DMS53 treated with DMSO at 0.1 percent for 48 hours (cell line): ENCODE data around the gene CLPTM1L.
"Not testable (repeated sequence)": the region's sequence is repeated elsewhere in the genome, so short reads cannot be mapped to it uniquely, and the experiment has no call there.

Experiments
- DNase-seq: peaks from one replicate; lab custom pipeline; 2025; ENCODE audit not compliant: unreplicated experiment; lab: John Stamatoyannopoulos, UW

Gene CLPTM1L

DNA sequence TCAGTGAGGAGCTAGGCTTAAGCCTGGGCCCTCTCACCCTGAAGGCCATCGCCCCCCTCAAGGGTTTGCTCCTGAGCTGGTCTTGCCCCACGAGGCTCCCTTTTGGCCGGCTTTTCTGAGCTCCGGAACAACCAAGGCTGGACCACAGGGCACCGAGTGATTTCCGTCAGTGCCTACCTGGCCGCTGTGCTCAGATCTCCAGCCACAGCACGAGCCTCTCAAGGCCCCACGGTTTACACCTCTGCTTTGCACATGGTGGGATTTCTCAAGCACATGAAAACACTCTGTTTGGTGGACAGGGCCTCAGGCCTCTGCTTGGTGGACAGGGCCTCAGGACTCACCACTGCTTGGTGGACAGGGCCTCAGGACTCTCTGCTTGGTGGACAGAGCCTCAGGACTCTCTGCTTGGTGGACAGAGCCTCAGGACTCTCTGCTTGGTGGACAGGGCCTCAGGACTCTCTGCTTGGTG, 15.8 kb downstream of the CLPTM1L start:
- no peak for DNase-seq

DNA sequence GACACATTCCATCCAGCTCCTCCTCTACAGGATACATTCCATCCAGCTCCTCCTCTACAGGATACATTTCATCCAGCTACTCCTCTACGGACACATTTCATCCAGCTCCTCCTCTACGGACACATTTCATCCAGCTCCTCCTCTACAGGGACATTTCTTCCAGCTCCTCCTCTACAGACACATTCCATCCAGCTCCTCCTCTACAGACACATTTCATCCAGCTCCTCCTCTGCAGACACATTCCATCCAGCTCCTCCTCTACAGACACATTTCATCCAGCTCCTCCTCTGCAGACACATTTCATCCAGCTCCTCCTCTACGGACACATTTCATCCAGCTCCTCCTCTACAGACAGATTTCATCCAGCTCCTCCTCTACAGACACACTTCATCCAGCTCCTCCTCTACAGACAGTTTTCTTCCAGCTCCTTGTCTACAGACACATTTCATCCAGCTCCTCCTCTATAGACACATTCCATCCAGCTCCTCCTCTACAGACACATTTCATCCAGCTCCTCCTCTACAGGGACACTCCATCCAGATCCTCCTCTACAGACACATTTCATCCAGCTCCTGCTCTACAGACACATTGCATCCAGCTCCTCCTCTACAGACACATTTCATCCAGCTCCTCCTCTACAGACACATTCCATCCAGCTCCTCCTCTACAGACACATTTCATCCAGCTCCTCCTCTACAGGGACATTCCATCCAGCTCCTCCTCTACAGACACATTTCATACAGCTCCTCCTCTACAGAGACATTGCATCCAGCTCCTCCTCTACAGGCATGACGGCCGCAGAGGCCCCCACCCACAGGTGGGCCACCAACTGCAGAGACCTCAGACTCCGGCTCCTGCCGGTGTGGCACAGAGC, 16.4 kb downstream of the CLPTM1L start:
- not testable (repeated sequence) for DNase-seq

DNA sequence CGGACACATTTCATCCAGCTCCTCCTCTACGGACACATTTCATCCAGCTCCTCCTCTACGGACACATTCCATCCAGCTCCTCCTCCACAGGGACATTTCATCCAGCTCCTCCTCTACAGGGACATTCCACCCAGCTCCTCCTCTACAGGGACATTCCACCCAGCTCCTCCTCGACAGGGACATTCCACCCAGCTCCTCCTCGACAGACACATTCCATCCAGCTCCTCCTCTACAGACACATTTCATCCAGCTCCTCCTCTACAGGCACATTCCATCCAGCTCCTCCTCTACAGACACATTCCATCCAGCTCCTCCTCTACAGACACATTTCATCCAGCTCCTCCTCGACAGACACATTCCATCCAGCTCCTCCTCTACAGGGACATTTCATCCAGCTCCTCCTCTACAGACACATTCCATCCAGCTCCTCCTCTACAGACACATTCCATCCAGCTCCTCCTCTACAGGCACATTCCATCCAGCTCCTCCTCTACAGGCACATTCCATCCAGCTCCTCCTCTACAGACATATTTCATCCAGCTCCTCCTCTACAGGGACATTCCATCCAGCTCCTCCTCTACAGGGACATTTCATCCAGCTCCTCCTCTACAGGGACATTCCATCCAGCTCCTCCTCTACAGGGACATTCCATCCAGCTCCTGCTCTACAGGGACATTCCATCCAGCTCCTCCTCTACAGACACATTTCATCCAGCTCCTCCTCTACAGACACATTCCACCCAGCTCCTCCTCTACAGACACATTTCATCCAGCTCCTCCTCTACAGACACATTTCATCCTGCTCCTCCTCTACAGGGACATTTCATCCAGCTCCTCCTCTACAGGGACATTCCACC, 17.8 kb downstream of the CLPTM1L start:
- not testable (repeated sequence) for DNase-seq

DNA sequence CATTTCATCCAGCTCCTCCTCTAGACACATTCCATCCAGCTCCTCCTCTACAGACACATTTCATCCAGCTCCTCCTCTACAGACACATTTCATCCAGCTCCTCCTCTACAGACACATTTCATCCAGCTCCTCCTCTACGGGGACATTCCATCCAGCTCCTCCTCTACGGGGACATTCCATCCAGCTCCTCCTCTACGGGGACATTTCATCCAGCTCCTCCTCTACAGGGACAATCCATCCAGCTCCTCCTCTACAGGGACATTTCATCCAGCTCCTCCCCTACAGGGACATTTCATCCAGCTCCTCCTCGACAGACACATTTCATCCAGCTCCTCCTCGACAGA, 18.4 kb downstream of the CLPTM1L start:
- not testable (repeated sequence) for DNase-seq

DNA sequence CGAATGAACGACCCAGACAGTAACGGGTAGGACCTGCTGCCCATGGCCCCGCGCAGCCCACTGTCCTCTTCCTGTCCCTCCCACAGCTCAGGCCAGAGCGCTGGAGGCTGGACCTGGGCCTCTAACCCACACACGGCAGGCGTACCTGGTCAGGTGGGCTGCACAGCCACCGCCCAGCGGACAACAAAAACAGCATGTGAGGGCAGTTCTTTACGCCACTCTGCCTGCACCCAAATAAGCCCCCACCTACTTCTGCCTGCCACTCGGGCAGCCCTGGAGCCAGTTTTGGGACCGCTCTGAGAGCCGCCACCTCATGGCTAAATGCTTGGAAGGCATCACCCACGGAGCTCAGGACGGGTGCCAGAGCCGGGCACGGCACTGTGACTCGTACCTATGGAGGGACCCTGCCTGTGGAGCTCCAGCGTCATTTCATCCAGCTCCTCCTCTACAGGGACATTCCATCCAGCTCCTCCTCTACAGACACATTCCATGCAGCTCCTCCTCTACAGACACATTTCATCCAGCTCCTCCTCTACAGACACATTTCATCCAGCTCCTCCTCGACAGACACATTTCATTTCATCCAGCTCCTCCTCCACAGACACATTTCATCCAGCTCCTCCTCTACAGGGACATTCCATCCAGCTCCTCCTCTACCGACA, 18.9 kb downstream of the CLPTM1L start:
- DNase-seq, result no peak

DNA sequence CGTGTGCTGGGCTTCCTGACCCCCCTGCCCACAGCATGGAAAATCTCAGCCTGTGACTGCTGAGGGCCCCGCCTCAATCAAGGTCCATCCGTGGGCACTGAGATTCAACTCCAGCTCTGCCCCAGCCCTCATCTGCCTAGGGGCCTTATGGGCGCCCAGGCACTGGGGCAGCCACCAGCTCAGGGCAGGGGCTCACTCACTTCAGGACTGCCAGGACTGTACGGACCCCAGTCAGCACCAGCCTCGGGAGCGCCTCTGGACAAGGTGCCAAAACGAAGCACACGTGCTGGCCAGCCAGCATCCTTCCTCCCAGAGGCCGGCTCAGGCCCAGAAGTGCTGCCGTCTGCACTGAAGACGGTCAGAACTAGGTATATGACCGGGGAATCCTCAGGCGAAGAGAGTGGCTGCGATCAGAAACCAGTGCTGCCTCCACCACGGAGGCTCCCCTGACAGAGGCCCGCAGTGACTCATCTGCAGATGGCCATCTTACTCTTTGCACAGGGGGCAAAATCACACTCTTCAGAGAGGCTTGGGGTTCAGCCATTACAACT, 19.6 kb downstream of the CLPTM1L start:
- no peak for DNase-seq

DNA sequence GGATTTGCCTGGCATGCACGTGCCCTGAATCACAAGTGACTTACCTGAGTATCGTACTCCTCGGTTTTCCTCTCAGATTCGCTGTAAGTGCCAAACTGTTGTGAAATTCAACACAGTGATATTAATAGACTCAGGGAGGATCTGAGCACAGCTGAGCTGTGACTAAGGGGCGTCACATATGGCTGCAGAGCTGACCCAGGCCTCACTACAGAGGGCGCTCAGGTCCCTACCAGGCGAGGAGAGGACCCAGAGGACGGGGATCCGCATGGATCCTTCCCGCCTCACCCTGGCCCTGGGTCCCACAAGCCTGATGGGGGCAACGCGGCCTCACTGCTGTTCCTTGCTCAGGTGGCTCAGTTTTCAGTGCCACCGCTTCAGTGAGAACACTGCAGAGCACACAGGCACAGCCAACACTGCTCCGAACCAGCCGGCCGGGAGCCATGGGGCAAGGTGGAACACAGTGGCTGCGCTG, 20.1 kb downstream of the CLPTM1L start:
- no peak for DNase-seq

DNA sequence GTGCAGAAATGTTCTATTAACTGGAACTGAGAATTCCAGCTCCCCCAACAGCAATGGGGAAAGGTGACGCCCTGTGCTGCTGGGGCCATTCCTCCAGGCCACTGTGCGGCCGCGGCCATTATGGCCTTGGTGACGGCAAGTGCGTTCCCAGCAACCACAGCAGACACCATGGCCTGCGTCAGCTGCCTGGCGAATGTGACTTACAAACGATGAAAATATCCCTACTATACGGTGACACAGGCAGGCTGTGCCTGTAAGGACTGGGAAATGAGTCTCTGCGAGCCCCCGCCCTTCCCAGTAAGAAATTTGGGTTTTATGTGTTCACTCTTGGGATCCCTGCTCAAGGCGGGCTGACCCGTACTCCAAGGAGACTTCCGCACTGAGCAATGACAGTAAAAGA, 20.6 kb downstream of the CLPTM1L start:
- DNase-seq, result no peak

DNA sequence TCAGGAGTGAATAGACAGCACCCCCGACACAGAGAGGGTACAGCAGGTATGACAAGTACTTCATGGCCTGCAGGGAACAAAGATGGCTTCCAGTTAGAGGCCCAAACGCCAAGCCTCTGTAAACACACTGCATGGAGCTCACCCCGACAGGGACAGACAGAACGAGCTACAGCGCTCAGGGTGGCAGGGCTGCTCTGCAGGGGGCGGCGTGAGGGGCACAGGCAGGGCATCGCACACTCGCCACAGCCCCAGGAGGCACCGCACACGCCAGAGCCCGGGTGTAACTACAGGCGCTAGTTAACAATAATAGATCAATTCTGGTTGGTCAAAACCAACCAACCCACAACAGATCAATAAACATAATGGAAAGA, 21.1 kb downstream of the CLPTM1L start:
- DNase-seq, result no peak

DNA sequence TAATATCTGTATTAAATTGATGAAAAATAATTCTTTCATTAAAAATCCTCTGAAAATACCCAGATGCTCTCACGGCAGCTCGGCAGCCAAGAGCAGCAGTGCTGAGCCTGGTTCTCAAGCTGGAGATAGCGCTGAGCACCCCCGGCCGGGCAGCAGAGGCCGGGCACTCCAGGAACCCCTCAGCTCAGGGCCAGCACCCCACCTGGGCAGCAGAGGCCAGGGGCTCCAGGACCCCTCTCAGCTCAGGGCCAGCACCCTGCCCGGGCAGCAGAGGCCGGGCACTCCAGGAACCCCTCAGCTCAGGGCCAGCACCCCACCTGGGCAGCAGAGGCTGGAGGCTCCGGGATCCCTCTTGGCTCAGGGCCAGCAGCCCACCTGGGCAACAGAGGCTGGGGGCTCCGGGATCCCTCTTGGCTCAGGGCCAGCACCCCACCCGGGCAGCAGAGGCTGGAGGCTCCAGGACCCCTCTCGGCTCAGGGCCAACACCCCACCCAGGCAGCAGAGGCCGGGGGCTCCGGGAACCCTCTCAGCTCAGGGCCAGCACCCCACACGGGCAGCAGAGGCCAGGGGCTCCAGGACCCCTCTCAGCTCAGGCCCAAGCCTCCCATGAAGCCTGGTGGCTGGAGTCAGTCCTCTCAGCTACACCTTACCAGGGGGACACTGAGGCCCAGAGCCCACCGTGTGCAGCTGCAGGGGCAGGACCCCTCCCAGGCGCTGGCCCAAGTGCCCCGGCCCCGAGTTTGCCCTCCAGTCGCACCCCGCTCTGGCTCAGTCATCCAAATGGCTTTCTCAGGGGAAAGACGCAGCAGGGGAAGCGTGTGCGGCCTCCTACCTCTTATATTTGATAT, 21.7 kb downstream of the CLPTM1L start:
- no peak for DNase-seq

DNA sequence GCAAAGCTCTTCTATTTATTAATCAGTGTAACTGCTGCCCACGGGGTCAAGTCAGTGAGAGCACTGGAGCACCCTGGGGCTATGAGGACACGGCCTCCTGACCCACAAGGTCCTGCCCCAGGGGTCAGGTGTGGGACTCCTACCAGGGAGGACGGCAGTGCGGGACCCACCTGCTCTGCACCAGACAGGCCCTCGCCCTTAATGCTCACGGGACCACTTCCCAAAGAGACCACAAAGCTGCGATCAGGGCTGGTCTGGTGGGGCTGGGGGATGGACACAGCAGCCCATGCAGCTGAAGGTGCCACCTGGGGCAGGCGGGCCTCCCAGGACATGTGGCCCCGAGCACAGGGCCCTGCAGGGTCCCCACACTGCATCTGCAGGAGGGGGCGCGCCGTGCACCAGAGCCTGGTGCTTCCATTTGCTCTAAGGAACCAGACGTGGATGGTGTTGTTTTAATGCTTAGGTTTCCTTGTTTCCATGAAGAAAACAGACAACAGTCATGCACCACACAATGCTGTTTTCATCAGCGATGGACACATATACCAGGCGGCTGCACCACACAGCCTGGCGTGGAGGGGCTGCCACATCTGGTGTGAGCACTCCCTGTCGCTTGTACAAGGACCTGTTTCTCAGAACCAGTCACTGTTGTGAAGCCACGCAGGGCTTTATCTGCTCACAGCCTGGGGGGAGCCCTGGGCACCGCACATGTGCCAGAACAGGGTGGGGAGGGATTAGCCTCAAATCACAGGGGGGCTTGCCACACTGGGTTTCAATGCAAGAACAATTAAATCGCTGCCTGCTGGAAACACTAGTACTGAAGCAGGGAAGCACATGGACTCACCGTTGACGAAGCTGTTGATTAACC, 22.6 kb downstream of the CLPTM1L start:
- DNase-seq, result no peak

DNA sequence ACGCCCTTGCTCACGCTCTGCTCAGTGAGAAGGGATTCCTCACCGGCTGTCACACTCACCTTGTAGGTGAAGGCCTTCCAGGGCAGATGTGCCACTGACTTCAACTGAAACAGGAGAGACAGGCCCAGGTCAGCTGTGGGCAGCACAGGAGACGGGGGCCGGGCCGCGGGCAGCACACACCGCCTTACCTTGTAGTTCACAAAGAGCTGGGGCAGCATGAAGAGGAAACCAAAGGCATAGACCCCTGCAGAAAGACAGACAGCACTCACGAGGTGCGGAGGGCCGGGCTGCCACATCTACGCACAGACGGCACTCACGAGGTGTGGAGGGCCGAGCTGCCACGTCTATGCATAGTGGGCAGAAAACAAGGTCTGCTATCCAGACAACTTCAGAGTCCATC, 23.3 kb downstream of the CLPTM1L start:
- DNase-seq, result no peak

DNA sequence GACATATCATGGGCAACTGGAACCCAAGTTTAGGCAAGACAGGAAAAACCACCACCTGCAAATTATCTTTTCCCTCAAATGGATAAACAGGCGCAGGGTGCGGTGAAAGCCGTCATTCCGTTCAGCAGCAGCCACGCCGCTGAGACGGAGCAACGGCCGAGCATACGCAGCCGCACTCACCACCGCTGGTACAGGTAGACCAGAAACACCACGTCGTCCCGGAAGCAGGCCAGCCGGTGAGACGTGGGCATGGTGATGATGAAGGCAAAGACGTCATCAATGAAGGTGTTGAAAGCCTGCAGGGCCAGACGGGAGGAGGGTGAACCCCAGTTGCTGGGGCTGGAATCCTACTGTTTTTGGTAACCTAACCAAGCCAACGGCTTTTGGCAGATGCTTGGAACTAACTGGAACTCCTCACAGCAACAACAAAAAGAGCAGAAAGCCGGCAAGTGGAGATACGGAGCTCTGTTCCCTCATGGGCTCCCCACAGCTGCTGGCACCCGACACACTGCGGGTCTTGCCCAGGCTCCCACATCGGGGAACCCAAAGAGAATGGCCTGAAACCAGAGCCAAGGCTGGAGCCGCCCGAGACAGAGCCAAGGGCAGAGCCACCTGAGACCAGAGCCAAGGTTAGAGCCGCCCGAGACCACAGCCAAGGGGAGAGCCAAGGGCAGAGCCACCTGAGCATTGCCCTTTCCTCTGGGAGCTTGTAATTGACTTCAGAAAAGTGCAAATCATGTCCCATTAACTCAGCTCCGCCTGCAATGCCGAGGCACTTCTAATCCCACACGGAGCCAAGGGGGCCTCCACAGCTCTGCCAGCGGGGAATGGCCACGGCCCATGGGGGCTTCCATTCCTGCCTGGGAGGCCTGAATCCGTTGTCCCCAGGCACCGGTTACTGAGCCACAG, 24.2 kb downstream of the CLPTM1L start:
- DNase-seq, result no peak

DNA sequence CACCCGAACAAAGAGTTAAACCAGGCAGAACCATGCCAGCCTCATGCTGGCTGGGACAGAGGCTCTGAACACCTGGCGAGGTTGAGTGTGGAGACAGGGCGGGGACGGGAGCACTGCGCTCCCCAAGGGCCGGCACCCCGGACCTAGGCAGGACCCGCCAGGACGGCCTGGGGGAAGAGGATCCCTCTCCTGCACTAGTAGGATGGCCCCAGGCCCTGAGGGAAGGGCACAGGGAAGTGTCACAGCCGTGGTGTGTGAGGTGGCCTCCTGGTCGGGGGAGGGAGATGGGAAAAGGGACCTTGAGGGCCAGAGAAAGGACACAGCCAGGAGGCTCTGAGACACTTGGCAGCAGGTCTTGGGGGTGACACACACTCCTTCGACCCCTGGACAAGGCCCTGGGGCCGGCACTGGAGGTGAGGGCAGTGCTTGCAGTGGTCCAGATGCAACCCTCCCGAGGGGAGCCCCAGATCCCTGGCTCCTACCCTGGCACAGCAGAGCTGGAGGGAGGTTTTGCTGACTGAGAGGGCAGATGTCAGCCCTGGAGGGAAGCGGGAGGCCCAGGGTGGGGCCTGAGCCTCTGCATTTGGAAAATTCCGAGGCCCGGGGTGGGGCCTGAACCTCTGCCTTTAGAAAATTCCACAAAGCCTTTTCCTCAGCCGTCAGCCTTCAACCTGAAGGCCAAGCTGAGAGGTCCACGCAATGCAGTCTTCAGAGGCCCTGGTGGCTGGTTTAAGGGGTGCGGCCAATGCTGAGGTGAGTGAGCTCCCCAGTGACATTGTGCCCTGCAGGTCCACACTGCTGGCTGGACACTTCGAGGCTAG, 25.3 kb downstream of the CLPTM1L start:
- DNase-seq, result peak; percentile 58

DNA sequence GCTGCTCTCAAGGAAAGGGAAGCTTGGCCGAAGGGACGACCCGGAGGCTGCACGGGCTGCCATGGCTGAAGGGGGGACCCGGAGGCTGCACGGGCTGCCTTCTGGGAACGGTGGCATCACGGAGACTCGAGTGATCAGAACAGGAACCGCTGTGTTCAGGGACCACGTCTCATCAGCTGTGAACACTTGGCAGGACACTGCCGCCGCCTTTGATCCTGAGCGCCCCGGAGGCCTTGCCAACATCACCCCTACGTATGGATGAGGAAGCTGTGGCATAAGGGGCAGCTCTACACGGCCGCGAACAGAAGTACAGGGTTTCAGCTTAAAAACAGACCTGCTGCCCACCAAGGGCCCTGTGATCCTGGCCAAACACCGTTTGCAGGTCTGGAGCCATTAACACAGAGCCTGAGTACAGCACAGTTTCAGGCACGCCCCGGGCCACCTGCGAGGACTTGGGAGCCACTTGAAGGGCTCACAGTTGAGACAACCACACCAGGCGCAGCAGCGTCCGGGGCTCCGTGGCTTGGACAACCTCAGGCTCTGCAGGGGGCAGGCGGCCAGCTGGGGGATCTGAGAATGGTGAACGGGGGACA, 26.1 kb downstream of the CLPTM1L start:
- DNase-seq, result no peak

DNA sequence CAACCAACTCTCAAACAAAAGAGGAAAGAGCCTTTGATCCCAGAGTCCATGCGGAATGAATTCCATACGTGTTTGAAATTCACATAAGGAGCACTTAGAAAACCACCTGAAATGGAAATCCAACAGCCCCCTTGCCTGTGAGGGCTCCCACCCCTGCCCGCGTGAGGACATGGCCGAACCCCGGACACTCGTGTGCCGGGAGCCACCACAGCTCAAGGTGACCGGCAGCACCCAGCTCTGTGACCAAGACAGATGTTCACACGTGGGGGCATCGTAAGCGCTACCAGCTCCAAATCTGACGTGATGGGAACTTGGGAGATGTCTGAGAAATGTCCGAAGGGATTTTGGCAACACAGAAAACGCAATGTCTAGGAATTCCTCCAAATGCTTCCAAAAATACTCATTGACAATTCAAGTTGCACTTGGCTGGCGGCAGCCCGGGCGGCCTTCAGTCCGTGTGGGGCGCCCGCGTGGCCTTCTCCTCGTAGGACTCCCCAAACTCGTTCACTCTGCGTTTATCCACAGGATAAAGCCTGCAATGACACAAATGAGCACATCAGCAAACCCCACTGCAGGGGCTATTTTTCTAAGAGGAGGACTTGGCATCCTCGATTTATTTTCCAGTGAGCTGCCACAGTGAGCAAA, 26.9 kb downstream of the CLPTM1L start:
- no peak for DNase-seq
